ENCODE data around the gene DEGS2. TPM values are rescaled to one million over a fixed set of nuclear protein-coding genes. Genes with fewer than 3 reads are reported as not detected.

Gene DEGS2
- total RNA-seq, 4 donors from 2014 or later, result 0.88 to 26.6 (median 1.5) TPM

DNA sequence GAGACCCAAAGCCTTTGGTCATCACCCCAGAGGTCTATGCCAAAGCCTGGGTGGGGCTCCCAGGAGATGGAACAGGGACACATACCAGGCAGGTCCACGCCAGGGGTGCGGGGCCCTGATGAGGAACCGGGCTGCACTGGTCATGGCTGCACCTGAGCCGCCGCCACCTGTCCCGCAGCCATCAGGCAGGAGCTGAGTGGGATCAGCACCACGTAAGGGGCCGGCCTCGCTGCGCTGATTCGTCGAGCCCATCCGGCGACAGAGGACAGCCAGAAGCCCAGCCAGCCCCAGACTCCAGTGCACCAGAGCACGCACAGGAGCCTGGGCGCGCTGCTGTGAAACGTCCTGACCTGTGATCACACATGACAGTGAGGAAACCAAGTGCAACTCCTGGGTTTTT is 15.9 kb downstream of the DEGS2 start:
- H3K4me1 ChIP-seq, result no peaks in the 10 kb centered on the region

DNA sequence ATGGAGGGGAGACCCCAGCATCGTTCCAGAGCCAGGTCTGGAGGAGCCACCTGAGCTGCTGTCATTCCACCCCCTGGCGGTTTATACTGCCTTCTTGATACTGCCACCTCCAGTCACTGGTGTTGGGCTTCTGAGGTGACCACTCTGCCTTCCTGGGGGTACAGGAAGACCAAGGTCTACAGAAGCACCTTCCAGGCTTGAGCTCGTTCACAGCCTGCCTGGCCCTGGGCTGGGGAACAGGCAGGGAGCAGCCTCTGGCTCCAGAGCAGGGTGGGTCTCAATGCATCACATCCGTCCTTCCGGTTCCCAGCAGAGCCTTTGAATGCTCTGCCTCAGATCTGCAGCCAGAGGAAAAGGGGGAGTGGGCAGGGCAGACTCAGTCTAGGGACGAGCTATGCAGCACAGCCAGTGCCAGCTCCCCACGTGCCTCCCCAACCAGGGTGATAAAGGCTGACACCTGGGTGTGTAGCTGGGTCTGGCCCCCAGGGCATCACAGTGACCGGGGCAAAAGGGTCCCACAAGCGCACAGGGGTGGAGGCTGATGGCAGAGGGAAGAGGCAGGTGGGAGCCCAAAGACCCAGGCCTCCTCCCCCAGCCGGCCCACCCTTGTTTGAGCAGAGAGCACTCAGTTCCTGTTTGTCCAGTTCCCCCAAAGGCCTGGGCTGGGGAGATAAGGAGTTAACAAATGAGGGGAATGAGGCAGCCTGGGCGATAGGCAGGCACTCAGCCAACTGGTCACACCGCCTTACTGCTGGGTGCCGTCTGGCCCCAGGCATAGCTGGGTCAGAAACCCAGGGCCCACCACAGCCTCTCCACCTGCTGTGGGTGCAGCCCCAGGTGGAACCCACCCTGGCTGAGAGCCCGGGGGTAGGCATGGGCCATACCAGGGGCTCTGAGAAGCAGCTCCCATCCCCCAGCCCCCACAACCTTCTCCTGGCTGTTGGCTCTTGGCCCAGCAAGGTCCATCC is 17.1 kb downstream of the DEGS2 start:
- H3K27ac ChIP-seq, result peak overlapping the region; percentile 66 to 72
- H3K4me3 ChIP-seq, result no peak overlapping the region
- DNase-seq, result peak in 1 of 2 donors; percentile 77

More for the DNA sequence above, 15.9 kb downstream of the DEGS2 start:
- Histone ChIP-seq H3K4me3 (no peak overlapping the region), H3K27me3 (no peaks in the 10 kb centered on the region), H3K9me3 (no peaks in the 10 kb centered on the region), H3K36me3 (no peaks in the 10 kb centered on the region), H3K27ac (peak overlapping the region; percentile 53 to 61)
- DNase-seq, result no peak
- intact Hi-C loops (cut with DNase I; ENCODE audit: low total_unique reads), result no loop called here
- no peak for TF ChIP-seq POLR2A (IDR thresholded peaks at IDR 0.05)
- TF ChIP-seq, protein P1, sequence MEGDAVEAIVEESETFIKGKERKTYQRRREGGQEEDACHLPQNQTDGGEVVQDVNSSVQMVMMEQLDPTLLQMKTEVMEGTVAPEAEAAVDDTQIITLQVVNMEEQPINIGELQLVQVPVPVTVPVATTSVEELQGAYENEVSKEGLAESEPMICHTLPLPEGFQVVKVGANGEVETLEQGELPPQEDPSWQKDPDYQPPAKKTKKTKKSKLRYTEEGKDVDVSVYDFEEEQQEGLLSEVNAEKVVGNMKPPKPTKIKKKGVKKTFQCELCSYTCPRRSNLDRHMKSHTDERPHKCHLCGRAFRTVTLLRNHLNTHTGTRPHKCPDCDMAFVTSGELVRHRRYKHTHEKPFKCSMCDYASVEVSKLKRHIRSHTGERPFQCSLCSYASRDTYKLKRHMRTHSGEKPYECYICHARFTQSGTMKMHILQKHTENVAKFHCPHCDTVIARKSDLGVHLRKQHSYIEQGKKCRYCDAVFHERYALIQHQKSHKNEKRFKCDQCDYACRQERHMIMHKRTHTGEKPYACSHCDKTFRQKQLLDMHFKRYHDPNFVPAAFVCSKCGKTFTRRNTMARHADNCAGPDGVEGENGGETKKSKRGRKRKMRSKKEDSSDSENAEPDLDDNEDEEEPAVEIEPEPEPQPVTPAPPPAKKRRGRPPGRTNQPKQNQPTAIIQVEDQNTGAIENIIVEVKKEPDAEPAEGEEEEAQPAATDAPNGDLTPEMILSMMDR (IDR thresholded peaks at IDR 0.05), result no peak

DNA sequence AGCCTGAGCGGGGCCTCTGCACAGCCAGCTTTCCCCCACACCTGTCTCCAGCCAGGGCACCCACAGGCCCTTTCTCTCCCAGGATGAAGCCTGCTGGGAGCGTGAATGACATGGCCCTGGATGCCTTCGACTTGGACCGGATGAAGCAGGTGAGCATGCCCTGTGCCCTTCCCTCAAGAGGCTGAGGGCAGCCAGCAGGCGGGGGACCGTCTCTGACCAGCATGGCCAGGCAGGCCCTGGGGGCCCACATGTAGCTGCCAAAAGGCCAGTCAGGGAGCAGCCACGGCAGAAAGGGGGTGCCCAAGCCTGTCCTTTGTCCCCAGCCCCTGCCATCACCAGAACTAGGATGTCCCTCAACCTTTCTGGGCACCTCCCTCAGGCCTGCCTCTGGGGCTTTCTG is 18.3 kb downstream of the DEGS2 start:
- H3K27ac ChIP-seq, result peak overlapping the region; percentile 66 to 72
- TF ChIP-seq POLR2A (IDR thresholded peaks at IDR 0.05), result no peak
- TF ChIP-seq, protein P1 (IDR thresholded peaks at IDR 0.05), result no peak
- no peaks in the 10 kb centered on the region for H3K27me3 ChIP-seq
- H3K4me1 ChIP-seq, result no peaks in the 10 kb centered on the region
- H3K4me3 ChIP-seq, result no peak overlapping the region
- H3K9me3 ChIP-seq, result no peaks in the 10 kb centered on the region
- no peak for DNase-seq
- no peaks in the 10 kb centered on the region for H3K36me3 ChIP-seq
- intact Hi-C loops (cut with DNase I; ENCODE audit: low total_unique reads), result no loop called here

More for the DNA sequence above, 17.1 kb downstream of the DEGS2 start:
- Histone ChIP-seq H3K9me3 (no peaks in the 10 kb centered on the region), H3K27me3 (no peaks in the 10 kb centered on the region), H3K36me3 (no peaks in the 10 kb centered on the region), H3K4me1 (no peaks in the 10 kb centered on the region)
- TF ChIP-seq POLR2A (IDR thresholded peaks at IDR 0.05), result peak; percentile 40 to 54
- TF ChIP-seq, protein P1 (IDR thresholded peaks at IDR 0.05), result peak in 1 of 4 experiments; percentile 13
- intact Hi-C loops (cut with DNase I; ENCODE audit: low total_unique reads), result no loop called here

DNA sequence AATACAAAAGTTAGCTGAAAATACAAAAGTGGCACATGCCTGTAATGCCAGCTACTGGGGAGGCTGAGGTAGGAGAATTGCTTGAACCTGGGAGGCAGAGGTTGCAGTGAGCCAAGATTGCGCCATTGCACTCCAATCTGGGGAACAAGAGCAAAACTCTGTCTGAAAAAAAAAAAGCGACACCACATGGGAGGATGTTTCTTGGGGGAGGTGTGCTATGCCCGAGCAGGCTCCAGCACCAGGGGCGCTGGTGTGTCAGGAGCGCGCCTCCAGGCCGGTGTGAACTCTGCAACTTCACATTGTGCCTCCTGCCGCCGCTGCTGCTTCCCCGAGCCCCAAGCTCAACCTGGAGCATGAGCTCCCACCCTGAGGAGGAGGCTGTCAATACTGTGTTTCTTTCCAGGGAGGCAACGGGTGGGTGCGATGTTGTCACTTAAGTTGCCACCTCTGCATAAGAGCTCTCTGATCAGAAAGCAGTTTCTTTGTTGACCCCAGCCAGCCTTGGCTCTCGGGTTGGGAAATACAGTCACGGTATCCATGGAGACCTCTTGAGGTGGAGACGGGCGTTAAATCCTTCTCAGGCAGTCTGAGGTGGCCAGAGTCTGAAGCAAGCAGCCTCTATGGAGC is 18.9 kb downstream of the DEGS2 start:
- TF ChIP-seq POLR2A (IDR thresholded peaks at IDR 0.05), result no peak
- TF ChIP-seq, protein P1 (IDR thresholded peaks at IDR 0.05), result peak in 2 of 4 experiments; percentile 13 to 29
- intact Hi-C loops (cut with DNase I; ENCODE audit: low total_unique reads), result no loop called here
- H3K27ac ChIP-seq, result peak overlapping the region; percentile 66 to 72
- no peaks in the 10 kb centered on the region for H3K27me3 ChIP-seq
- no peaks in the 10 kb centered on the region for H3K9me3 ChIP-seq
- H3K4me1 ChIP-seq, result no peaks in the 10 kb centered on the region
- DNase-seq, result no peak
- H3K36me3 ChIP-seq, result no peaks in the 10 kb centered on the region
- no peak overlapping the region for H3K4me3 ChIP-seq

DNA sequence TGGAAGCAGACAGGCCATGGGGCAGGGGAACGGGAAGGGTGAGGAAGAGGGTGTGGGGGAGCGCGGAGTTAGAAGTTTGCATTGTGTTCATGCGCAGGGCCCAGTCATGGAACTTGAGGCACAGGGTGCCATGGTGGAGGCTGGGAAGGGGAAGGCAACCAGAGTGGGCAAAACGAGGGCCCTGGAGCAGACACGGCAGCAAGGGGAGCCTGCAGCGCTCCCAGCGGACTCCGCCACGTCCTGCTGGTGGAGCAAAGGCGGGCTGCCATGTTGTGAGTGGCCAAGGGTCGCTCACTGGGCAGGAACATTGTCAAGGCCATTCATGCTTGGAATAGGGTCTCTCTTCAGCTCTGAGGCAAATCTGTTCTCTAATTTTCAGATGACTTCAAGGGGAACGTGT is 20.5 kb downstream of the DEGS2 start:
- intact Hi-C loops (cut with DNase I; ENCODE audit: low total_unique reads), result no loop called here
- H3K27me3 ChIP-seq, result no peaks in the 10 kb centered on the region
- H3K27ac ChIP-seq, result no peak overlapping the region
- no peaks in the 10 kb centered on the region for H3K36me3 ChIP-seq
- H3K4me3 ChIP-seq, result no peak overlapping the region
- DNase-seq, result no peak
- no peaks in the 10 kb centered on the region for H3K9me3 ChIP-seq
- H3K4me1 ChIP-seq, result no peaks in the 10 kb centered on the region
- TF ChIP-seq POLR2A (IDR thresholded peaks at IDR 0.05), result no peak
- TF ChIP-seq, protein P1 (IDR thresholded peaks at IDR 0.05), result no peak
